ENCODE results near the gene ZNF652.
"Not testable (repeated sequence)": the region's sequence is repeated elsewhere in the genome, so short reads cannot be mapped to it uniquely, and the experiment has no call there.

The ZNF652 gene

GRCh38 chr17:49298371-49298976 lies 63.6 kb downstream of the ZNF652 start:
- no peak for DNase-seq

- no peak for DNase-seq
Observed at GRCh38 chr17:49297141-49297540, 64.9 kb downstream of the ZNF652 start.

GRCh38 chr17:49294122-49294521 lies 67.9 kb downstream of the ZNF652 start:
- DNase-seq = no peak

GRCh38 chr17:49292901-49293300 lies 69.1 kb downstream of the ZNF652 start:
- no peak for DNase-seq

- no peak for DNase-seq
Observed at GRCh38 chr17:49291929-49292328, 70.1 kb downstream of the ZNF652 start.

- no peak for DNase-seq
Observed at GRCh38 chr17:49290690-49291359, 71.2 kb downstream of the ZNF652 start.

- DNase-seq = no peak
Observed at GRCh38 chr17:49288388-49288787, 73.7 kb downstream of the ZNF652 start.

GRCh38 chr17:49287481-49287880 lies 74.6 kb downstream of the ZNF652 start:
- DNase-seq = no peak

- not testable (repeated sequence) for DNase-seq
Observed at GRCh38 chr17:49286261-49286973, 75.6 kb downstream of the ZNF652 start.

GRCh38 chr17:49285716-49286115 lies 76.3 kb downstream of the ZNF652 start:
- DNase-seq = no peak

- DNase-seq = no peak
Observed at GRCh38 chr17:49280918-49281317, 81.1 kb downstream of the ZNF652 start.

GRCh38 chr17:49280061-49280460 lies 82.0 kb downstream of the ZNF652 start:
- no peak for DNase-seq

- DNase-seq = not testable (repeated sequence)
Observed at GRCh38 chr17:49279263-49280015, 82.6 kb downstream of the ZNF652 start.

GRCh38 chr17:49278076-49278475 lies 84.0 kb downstream of the ZNF652 start:
- DNase-seq = no peak

GRCh38 chr17:49277638-49278037 lies 84.4 kb downstream of the ZNF652 start:
- DNase-seq = no peak

GRCh38 chr17:49275981-49276380 lies 86.1 kb downstream of the ZNF652 start:
- not testable (repeated sequence) for DNase-seq

- DNase-seq = no peak
Observed at GRCh38 chr17:49269356-49269755, 92.7 kb downstream of the ZNF652 start.

- DNase-seq = no peak
Observed at GRCh38 chr17:49267912-49268311, 94.1 kb downstream of the ZNF652 start.

GRCh38 chr17:49266233-49266632 lies 95.8 kb downstream of the ZNF652 start:
- DNase-seq = no peak

GRCh38 chr17:49261540-49261939 lies 100.5 kb downstream of the ZNF652 start:
- not testable (repeated sequence) for DNase-seq

- DNase-seq = no peak
Observed at GRCh38 chr17:49260817-49261291, 101.2 kb downstream of the ZNF652 start.

GRCh38 chr17:49260011-49260816 lies 101.8 kb downstream of the ZNF652 start:
- no peak for DNase-seq

All from DMS79 (cell line).